ENCODE results near the gene CDCA5. TPM values are rescaled to one million over a fixed set of nuclear protein-coding genes. Genes with fewer than 3 reads are reported as not detected.

Gene CDCA5
- polyA plus RNA-seq, 1 of the 3 experiments (the other 2 are of a cell fraction) = 16.3 TPM

Small RNA genes within 50 kb of the gene (small RNA-seq; reads per million reads assigned to genes)
- gene SNX15 = 0 to 0.52 (median 0) reads per million in 7 experiments

Other genes starting within 250 kb of the CDCA5 start
- gene CDC42BPG, start 239.4 kb downstream of the CDCA5 start, polyA plus RNA-seq (2012; rRNA removed) = 0.33 and 0.42 TPM in 2 replicates
- gene EHD1, start 205.4 kb downstream of the CDCA5 start, polyA plus RNA-seq (2012; rRNA removed) = 57.6 and 93.3 TPM in 2 replicates
- 6.2 and 7.1 TPM in 2 replicates for gene ATG2A, start 166.8 kb downstream of the CDCA5 start, polyA plus RNA-seq (2012; rRNA removed)
- gene PPP2R5B, start 159.4 kb downstream of the CDCA5 start, polyA plus RNA-seq (2012; rRNA removed) = 15.1 and 16.7 TPM in 2 replicates
- gene GPHA2, start 148.1 kb downstream of the CDCA5 start, polyA plus RNA-seq (2012; rRNA removed) = not detected in 2 replicates
- not detected in 2 replicates for gene MAJIN, start 111.9 kb downstream of the CDCA5 start, polyA plus RNA-seq (2012; rRNA removed)
- 0.20 and 0.28 TPM in 2 replicates for gene BATF2, start 87.1 kb downstream of the CDCA5 start, polyA plus RNA-seq (2012; rRNA removed)
- 252 and 278 TPM in 2 replicates for gene ARL2, start 69.9 kb downstream of the CDCA5 start, polyA plus RNA-seq (2012; rRNA removed)
- 9.0 and 17.2 TPM in 2 replicates for gene SNX15, start 56.6 kb downstream of the CDCA5 start, polyA plus RNA-seq (2012; rRNA removed)
- 13.1 and 22.5 TPM in 2 replicates for gene SAC3D1, start 42.8 kb downstream of the CDCA5 start, polyA plus RNA-seq (2012; rRNA removed)
- gene NAALADL1, start 25.5 kb downstream of the CDCA5 start, polyA plus RNA-seq (2012; rRNA removed) = not detected in 2 replicates
- 55.7 and 75.9 TPM in 2 replicates for gene ZFPL1, start 182 bp upstream of the CDCA5 start, polyA plus RNA-seq (2012; rRNA removed)
- 59.1 and 59.9 TPM in 2 replicates for gene VPS51, start 12.2 kb upstream of the CDCA5 start, polyA plus RNA-seq (2012; rRNA removed)
- gene TM7SF2, start 27.8 kb upstream of the CDCA5 start, polyA plus RNA-seq (2012; rRNA removed) = 87.8 and 90.0 TPM in 2 replicates
- 5.6 and 5.9 TPM in 2 replicates for gene ZNHIT2, start 33.7 kb upstream of the CDCA5 start, polyA plus RNA-seq (2012; rRNA removed)
- gene FAU, start 38.1 kb upstream of the CDCA5 start, polyA plus RNA-seq (2012; rRNA removed) = 912 and 1,210 TPM in 2 replicates
- 56.7 and 89.7 TPM in 2 replicates for gene MRPL49, start 38.3 kb upstream of the CDCA5 start, polyA plus RNA-seq (2012; rRNA removed)
- gene SYVN1, start 50.5 kb upstream of the CDCA5 start, polyA plus RNA-seq (2012; rRNA removed) = 14.9 and 31.9 TPM in 2 replicates
- not detected in 2 replicates for gene SPDYC, start 86.2 kb upstream of the CDCA5 start, polyA plus RNA-seq (2012; rRNA removed)
- gene CAPN1, start 97.9 kb upstream of the CDCA5 start, polyA plus RNA-seq (2012; rRNA removed) = 78.6 and 92.2 TPM in 2 replicates
- 18.4 and 19.4 TPM in 2 replicates for gene POLA2, start 177.9 kb upstream of the CDCA5 start, polyA plus RNA-seq (2012; rRNA removed)
- 5.1 and 8.1 TPM in 2 replicates for gene CDC42EP2, start 230.8 kb upstream of the CDCA5 start, polyA plus RNA-seq (2012; rRNA removed)
- 29.6 and 44.9 TPM in 2 replicates for gene DPF2, start 249.8 kb upstream of the CDCA5 start, polyA plus RNA-seq (2012; rRNA removed)

All from SK-N-SH (cell line).